Inflammatory macrophage treated with lipopolysaccharide for 1 hour (primary cell): ENCODE results near the gene THG1L.

Experiments
- DNase-seq, 2 donors: peaks; one replicate each; pipeline ENCODE4 v3.0.0-alpha.2; 2020 to 2022

The THG1L gene

DNA sequence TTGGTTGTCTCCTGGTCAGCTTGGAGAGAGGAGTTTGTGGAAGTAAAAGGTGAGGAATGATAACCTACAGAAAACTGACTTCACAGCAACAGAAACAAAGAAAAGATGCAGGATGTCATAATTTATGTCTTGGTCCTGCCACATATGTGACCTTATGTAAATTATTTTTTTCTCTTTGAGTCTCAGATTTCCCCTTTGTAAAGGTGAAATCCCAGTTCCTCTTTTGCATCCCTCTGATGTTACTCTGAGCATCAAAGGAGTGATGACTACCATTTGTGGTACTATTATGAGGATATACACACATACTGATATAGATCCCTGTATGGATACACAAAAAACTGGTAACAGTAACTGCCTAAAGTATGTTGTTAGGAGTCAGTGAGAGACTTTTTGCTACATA lies 1.4 kb upstream of the THG1L start:
- no peak for DNase-seq

DNA sequence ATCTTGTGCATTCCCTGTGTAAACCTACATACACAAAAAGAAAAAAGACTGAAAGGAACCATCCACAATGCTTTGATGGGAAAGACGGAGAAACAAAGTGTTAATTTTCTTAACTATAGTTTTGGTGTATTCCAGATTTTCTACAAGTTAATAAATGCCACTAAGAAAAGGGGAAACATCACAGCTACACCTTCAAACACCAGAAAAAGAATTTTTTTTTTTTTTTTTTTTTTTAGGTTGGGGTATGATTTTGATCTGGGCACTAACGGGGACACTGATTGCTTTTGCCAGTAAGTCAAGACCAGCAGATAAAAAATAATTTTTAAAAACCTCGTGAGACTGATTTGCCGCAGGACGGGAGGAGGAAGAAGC lies 334 bp upstream of the THG1L start:
- DNase-seq = no peak

DNA sequence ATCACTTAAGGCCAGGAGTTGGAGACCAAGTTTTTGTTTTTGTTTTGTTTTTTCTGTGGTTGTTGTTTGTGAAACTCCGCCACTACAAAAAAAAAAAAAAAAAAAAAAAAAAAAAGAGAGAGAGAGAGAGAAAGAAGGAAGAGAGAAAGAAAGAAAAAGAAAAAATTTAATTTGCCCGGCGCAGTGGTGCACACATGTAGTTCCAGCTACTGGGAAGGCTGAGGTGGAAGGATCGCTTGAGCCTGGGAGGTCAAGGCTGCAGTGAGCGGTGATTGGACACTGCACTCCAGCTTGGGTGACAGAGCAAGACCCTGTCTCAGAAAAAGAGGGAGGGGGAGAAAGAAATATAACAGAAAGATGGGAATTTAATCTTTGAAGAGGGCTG lies 902 bp downstream of the THG1L start:
- DNase-seq = no peak

DNA sequence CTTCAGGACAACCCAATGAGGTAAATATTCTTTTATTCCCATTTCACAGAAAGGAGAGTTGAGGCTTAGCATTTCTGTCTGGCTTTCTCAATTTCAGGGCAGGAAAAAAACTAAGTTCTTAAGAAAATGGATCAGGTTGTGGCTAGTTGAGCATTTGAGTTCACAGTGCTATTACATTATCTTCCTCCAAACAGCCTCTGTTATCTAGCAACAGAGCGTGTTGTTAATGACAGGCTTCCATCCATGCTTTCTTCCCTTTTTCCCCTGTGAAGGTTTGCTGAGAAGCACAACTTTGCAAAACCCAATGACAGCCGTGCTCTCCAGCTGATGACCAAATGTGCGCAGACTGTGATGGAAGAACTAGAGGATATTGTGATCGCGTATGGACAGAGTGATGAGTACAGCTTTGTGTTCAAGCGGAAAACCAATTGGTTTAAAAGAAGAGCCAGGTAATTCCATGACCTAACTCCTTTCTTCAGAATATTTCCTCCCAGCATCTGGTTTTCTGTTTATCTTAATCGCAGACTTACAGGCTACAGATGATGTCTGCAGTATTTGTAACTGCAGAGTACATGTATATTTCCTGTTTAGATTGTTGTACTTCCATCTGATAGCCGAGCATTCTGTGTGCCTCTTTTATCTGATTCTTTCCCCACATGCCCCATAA lies 1.5 kb downstream of the THG1L start:
- DNase-seq = no peak

DNA sequence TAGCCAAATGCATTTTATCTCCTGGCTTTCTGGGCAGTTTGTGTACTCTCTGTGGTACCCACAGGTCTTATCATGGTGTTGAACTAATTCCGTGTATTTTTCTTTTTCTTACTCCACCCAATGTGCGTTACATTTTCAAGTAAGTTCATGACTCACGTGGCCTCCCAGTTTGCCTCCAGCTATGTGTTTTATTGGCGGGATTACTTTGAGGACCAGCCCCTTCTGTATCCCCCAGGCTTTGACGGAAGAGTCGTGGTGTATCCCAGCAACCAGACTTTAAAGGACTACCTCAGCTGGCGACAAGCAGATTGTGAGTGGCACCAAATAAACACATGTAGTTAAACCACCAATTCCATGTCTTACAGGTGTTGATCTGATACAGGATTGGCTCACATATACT lies 3.2 kb downstream of the THG1L start:
- DNase-seq = no peak

DNA sequence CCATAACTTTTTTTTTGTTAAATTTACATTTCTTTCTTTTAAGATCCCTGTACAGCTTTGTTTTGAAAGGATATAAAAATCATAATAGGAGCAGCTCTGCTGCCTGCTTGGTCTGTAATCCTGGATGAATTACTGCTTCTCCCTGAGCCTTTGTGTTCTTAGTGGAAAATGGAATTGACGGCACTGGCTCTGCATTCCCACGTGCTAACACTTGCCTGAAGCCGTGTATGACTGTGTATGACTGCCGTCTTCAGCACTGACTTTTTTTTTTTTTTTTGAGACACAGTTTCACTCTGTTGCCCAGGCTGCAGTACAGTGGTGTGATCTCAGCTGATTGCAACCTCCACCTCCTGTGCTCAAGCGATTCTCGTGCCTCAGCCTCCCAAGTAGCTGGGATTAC lies 4.8 kb downstream of the THG1L start:
- no peak for DNase-seq

DNA sequence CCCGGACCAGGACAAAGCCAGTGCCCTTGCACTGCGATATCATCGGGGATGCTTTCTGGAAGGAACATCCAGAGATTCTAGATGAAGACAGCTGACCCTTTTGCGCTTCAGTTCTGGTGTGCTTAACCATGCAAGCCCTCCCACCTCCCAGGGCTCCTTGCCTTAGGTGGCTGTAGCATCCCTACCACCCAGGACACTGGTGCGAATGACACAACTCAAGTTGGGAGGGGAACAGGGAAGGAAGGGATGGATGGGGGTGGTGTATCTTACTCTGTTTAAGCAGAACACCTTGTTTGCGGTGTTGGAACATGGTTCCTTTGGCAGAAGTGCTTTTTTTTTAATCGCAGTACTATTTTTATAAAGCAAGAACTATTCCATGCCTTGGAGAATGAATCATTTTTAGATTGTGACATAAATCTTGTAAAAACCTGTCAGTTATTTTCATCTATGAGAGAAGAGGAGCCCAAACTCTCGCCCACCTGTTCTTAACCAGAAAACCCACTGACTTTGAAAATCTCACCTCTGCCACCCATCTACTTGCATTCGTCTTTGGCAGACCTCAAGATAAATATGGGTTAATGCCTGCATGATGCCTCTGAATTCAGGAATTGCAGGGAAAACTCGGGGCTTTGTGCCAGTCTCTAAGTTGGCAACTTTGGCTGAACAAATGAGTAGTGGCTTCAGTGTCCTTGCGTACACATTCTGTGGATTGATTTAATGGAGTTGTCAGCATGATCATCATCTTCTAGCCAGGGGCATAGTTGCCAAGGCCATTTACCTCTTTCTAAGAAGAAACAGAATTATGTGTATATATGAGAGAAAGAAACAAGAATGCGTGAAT lies 8.4 kb downstream of the THG1L start:
- DNase-seq = no peak

DNA sequence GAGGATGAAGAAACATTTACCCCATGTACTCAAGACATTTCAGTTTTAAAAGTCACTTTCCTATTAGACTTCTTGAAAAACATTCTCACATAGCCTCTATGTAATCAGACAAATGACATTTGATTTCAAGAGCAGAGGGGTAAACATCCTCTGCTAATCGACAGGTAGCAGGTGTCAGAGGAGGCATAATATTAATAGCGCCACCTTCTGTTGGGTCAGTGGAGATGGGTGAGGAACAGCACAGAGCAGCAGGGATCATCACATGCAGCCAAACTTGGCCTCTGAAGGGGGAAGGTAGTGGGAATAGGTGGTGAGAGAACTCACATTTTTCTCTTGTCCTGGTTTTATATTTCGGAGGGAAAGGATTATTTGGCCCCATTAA lies 9.0 kb downstream of the THG1L start:
- DNase-seq = no peak

DNA sequence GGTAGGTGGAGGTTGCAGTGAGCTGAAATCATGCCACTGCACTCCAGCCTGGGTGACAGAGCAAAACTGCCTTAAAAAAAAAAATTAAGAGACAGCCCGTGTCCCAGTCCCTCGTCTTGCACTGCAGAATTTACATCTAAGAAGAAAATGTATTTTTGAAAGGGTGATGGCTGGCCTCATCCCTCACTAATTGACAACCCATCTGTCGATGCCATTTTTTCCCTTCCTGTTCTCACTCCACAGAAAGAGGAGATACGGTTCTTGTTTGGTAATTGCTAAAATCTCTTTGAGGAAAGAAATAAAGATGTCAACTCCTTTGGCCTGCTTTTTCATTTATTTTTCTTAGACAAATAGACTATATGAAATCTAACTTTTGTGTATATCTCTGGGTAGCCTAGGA lies 9.9 kb downstream of the THG1L start:
- DNase-seq = no peak

DNA sequence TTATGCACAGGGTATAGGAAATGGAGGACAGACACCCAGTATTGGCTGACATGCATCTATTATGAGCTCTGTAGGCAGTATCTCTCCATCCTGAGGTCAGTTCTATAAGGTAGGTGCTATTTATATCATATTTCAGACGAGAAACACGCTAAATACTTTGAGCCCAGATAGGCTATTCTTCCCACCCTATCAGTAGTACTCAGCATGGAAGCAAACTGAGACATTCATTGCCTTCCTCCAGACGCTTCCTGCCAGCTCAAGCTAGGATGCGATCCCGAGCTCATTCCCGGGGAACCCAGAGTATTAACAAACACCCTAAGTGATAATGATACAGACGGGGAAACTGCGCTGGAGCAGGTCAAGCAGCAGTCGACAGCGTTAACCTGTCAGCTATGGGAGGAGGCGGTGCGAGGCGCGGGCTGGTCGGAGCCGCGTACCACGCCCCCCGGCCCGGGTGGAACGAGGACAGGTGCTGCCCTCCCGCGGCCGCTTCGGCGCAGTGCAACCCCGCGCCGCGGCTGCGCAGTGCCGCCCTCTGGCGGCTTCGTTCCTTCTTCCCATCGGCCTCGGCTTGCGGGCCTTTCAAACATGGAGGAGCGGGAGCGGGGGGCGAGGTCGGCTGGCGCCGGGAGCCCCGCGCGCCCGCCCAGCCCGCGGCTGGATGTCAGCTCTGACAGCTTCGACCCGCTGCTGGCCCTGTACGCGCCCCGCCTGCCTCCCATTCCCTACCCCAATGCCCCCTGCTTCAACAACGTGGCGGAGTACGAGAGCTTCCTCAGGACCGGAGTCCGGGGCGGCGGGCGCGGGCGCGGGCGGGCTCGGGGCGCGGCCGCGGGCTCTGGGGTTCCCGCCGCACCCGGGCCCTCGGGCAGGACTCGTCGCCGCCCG lies 12.2 kb downstream of the THG1L start, which contains the start of gene LSM11:
Gene LSM11, plus strand, starts transcription at position 550 of the 888 bp plus-strand sequence. Its CDS starts 39 bp downstream, at position 589.
- DNase-seq = peak; percentile 73 to 93

DNA sequence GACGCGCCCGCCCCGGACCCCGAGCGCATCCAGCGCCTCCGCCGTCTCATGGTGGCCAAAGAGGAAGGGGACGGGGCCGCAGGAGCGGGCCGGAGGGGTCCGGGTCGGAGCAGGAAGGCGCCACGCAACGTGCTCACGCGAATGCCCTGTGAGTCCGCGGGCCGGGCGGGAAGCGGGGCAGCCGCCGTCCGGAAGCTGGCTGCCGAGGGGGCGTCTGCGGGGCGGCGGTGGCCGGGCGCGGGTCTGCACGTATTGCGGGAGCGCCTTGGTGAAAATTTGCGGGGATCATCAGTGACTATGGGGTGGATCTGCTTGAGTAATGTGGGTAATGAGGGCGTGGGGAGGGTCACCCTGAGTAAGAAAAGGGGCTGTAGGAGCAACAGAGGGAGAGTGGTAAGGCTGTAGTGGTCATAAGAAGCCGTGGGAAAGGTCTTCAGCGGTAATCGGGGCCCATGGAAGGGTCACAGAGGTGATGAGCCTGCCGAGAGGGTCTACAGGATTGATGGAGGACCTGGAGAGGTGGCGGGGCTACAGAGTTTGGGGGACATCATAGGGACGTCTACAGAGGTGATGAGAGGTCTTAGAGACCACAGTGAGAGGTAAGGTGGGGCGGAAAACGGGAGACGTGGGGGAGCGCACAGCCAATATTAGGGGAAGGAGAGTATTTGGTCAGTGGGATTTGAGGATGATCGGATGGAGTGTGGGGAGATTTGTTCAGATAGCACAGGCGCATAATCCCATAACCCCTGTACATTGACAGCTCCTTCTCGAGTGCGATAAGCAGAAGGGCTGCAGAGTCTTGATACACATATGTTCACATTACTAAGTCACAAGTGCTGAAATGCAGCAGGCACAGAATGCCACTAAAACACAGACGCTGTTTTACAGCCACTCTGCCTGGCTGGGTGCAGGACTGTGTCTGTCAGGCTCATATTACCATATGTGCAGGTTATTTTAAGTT lies 13.1 kb downstream of the THG1L start:
- peak in 1 of 2 donors; percentile 3 for DNase-seq

DNA sequence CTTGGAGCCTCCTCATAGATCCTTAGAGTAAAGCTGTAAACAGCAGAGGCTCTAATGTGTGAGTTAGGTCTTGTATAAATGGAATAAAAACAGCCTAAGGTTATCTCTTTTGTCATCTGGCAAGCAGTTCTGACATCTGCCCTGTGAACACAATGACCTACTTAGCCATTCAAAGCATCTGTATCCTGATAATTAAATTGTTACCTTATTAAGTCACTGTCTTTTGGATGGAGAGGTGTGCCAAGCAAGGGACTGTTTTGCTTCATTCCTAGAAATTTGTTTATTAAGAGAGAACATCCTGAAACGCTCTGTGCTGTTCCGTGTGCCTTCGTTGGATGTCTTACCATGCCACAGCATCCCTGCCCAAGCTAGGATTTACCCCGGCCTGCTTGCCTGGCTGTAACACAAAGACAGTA lies 13.8 kb downstream of the THG1L start:
- DNase-seq = no peak

DNA sequence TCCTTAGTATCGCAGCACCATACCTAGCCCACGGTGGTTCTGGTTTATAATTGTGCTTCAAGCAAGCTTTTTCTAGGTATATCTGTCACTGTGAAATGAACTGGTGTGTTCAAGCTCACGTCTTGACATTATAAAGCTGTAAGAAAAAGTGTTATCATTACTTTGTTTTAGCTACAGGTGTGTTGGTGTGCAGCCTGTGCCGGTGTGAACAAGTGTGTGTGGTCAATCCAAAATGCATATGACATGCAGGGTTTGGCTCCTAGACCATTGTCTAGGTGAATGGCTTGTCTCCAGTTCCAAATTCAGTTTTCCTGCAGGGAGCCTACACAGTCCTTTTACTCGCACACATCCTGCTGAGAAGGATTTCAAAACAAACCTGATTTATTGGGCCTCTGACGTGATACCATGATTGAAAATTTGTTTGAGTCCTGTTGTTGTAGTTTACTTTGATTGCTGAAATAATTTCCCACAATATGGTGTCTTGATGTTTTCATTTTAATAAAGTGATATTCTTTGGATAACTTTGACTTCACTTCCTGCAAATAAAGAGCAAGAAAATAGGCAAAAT lies 16.0 kb downstream of the THG1L start:
- DNase-seq = no peak

DNA sequence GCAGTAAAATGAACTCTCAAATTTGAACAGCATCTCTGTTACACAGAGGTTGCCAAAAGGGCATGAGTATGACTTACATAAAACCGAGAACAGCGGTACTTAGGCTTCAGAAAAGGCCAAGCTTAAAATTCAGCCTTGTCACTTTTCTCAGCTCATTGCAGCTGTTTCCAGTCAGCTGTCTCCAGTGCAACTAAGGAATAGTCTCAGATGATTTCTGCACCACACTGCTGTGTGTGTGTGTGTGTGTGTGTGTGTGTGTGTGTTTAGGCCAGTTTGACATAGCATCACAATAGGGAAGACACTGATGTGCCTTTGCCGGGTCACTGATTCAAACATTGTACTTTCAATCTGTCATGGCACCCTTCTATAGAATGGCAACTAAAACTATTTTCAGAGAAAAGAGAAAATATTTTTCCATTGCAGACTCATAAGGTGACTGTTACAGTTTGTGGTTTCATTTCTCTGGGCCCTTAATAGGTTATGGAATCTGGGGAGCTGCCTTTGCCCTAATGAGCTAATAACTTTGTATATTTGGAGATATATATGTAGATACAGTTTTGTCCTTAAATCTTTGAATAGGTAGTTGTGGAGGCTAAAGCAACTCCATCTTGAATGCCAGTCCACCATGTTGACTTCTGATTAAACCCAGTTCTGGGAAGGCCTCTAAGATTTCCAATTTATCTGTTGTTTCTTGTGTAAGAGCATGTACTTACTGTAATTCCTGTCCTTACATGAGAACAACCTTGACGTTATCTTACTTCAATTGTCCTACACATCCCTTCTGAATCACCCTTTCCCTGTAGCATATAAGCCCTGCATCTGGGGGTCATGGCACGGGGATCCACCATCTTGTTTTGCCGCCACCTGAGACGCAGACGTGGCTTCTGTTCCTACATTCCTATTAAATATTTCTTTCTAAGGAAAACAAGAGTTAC lies 16.8 kb downstream of the THG1L start:
- no peak for DNase-seq

DNA sequence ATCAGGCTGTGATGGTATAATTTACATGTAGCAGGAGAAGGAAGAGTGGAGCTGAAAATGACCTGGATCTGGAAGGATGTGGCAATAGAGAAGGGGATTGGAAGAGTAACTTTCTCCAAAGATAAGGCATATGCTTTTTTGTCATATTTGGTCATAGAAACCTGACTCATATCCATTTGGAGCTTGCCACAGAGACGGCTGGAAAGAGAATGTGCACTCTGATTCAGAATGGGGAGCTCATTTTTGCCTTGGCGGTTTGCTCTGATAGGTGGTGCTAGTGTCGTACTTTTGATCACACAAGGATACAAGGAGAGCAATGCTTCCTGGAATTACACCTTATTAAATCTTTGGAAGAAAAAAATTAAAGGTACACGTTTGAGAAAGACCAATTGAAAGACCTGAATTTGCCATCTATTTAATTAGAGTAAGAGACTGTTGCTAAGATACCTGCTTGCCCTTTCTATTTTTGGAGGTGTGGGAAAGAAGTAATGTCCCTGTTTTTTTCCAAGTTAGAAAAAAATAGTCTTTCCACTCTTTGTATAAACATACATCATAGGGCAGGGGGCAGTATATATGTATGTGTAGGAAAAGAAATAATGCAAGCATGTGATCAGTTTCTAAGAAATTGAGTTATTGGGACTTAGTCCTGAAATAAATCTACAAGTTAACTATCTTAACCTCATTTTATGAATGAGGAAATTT lies 17.7 kb downstream of the THG1L start:
- no peak for DNase-seq

DNA sequence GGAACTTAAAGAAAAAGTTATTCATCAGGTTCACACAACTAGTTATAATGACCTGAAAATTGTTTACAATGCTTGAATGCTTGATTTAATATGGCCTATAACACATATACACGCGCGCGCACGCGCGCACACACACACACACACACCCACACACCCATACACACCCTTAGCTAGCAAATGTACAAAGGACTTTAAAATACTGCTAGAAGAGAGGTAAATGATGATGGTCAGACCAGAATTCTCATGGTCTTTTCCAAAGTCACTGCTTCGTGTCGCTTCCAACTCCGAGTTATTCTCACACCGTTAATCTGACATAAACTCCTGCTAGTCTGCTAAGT lies 18.2 kb downstream of the THG1L start:
- DNase-seq = no peak

DNA sequence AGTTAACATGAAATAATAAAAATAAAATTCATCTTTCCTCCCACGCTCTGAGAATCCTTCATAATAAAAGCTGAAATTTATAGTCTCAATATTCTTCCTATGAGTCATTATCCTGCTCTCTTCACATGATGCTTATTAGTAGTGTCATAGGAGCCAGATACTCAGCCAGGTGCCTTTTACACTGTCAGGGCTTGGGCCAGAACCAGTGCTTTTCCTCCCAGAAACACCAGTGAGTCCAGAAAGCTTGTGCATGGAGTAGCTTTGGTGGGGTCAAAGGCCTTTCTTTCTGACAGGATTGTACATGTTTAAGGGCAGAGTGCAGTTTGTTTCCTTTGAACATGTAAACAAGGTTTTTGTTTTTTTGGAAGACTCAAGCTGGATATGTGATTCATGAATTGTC lies 19.1 kb downstream of the THG1L start:
- no peak for DNase-seq

DNA sequence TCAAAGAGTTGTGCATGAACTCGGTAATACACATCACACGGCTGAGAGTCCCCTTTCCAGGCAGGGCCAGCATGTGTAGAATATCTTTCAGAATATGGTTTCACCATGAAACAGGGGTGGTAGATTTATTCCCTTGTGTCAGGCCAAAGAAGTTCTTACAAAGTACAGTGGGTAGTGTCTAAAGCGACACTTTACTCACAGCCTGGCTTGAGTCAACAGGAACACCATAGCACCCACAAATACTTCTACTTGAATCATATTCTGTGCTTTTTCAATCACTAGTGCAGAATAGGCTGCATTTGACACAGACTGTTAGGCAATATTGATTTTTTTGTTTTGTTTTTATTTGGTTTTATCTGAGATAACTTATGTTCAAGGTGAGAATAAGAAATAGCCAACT lies 24.9 kb downstream of the THG1L start:
- no peak for DNase-seq

DNA sequence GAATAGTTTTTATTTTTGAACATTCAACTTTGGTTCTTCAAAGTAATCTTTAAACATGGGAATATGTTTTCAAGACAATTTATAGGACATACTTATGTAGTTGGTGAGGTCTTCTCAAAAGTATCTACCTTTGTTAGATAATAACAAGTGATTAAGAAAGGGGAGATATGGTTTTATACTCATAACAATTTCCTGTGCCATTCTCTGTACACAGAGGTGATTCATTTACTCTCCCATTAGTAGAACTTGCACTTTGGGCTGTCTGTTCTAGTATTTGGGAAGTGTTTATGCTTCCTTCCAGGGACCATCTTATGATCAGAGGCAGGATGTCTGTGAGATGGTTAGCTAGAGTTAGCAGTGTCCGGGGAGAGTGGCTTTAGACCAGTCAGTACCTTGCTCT lies 27.5 kb downstream of the THG1L start:
- no peak for DNase-seq
